ENCODE data around the gene WDR70. TPM values are rescaled to one million over a fixed set of nuclear protein-coding genes. Genes with fewer than 3 reads are reported as not detected.

WDR70 gene
- total RNA-seq, 1 experiment from 2014 or later, result 35.0 TPM

DNA sequence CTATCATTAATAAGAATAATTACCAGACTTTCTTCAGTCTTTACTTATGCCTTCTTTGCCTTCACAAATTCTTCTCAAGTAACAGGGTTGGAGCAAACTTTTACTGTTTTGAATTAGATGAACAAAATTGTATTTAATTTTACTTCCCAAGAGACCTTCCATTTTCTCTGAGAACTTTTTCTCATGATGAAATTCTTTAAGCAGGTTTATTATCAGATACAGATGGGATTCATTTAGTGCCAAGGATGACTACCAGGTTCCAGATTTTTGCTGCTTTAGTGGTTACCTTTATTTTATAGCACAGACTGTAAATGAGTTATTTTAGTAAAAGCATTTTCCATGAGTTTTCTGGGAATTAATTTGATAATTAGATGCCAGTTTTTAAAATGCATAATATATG, 335.6 kb downstream of the WDR70 start:
- peaks cover 12% of the 10 kb centered on the region for H3K4me1 Mint-ChIP-seq
- ATAC-seq, result no peak
- ChIA-PET POLR2A (no interaction called here), CTCF (no interaction called here)
- TF ChIP-seq, protein P1, sequence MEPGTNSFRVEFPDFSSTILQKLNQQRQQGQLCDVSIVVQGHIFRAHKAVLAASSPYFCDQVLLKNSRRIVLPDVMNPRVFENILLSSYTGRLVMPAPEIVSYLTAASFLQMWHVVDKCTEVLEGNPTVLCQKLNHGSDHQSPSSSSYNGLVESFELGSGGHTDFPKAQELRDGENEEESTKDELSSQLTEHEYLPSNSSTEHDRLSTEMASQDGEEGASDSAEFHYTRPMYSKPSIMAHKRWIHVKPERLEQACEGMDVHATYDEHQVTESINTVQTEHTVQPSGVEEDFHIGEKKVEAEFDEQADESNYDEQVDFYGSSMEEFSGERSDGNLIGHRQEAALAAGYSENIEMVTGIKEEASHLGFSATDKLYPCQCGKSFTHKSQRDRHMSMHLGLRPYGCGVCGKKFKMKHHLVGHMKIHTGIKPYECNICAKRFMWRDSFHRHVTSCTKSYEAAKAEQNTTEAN (CRISPR knock-in tag; IDR thresholded peaks at IDR 0.05), result no peak
- TF ChIP-seq ZNF232 (CRISPR knock-in tag; IDR thresholded peaks at IDR 0.05) (no peak), ZNF138 (CRISPR knock-in tag; conservative IDR thresholded peaks at IDR 0.05) (no peak), FOXJ3 (CRISPR knock-in tag; IDR thresholded peaks at IDR 0.05; ENCODE audit: borderline replicate concordance) (no peak)
- TF ChIP-seq, protein P2, sequence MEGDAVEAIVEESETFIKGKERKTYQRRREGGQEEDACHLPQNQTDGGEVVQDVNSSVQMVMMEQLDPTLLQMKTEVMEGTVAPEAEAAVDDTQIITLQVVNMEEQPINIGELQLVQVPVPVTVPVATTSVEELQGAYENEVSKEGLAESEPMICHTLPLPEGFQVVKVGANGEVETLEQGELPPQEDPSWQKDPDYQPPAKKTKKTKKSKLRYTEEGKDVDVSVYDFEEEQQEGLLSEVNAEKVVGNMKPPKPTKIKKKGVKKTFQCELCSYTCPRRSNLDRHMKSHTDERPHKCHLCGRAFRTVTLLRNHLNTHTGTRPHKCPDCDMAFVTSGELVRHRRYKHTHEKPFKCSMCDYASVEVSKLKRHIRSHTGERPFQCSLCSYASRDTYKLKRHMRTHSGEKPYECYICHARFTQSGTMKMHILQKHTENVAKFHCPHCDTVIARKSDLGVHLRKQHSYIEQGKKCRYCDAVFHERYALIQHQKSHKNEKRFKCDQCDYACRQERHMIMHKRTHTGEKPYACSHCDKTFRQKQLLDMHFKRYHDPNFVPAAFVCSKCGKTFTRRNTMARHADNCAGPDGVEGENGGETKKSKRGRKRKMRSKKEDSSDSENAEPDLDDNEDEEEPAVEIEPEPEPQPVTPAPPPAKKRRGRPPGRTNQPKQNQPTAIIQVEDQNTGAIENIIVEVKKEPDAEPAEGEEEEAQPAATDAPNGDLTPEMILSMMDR (IDR thresholded peaks at IDR 0.05), result no peak
- TF ChIP-seq, protein P3, sequence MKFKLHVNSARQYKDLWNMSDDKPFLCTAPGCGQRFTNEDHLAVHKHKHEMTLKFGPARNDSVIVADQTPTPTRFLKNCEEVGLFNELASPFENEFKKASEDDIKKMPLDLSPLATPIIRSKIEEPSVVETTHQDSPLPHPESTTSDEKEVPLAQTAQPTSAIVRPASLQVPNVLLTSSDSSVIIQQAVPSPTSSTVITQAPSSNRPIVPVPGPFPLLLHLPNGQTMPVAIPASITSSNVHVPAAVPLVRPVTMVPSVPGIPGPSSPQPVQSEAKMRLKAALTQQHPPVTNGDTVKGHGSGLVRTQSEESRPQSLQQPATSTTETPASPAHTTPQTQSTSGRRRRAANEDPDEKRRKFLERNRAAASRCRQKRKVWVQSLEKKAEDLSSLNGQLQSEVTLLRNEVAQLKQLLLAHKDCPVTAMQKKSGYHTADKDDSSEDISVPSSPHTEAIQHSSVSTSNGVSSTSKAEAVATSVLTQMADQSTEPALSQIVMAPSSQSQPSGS (CRISPR knock-in tag; IDR thresholded peaks at IDR 0.05; ENCODE audit: borderline replicate concordance, low read depth), result no peak
- no peaks in the 10 kb centered on the region for H3K27me3 Mint-ChIP-seq (ENCODE audit: low read depth)
- H3K36me3 Mint-ChIP-seq, result no peaks in the 10 kb centered on the region
- no peaks in the 10 kb centered on the region for H3K9me3 Mint-ChIP-seq
- H3K27ac Mint-ChIP-seq, result no peak overlapping the region
- no peak for DNase-seq (ENCODE audit: low spot score)
- H3K4me3 Mint-ChIP-seq, result no peak overlapping the region

DNA sequence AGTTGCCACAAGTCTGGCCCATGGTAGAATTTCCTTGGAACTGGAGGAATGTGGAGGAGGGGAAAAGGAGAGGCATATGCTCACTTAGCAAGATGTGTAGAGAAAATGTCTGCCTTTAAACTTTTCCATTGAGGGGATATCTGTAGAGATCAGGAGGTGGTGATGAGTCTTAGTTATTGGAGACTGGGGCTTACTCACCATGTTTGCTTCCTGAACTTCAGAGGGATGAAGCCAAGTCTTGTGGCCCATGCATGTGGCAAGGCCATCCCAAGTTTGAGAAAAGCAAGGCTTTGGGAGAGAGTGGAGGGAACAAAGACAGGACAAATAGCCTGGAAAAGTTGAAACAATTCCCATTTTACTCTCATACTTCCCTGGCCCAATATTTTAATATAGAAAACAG, 336.2 kb downstream of the WDR70 start:
- H3K27ac Mint-ChIP-seq, result no peak overlapping the region
- no peak for ATAC-seq
- no peak for DNase-seq (ENCODE audit: low spot score)
- peaks cover 13% of the 10 kb centered on the region for H3K4me1 Mint-ChIP-seq
- H3K9me3 Mint-ChIP-seq, result no peaks in the 10 kb centered on the region
- POLR2A ChIA-PET, result no interaction called here
- no peaks in the 10 kb centered on the region for H3K36me3 Mint-ChIP-seq
- CTCF ChIA-PET, result no interaction called here
- no peaks in the 10 kb centered on the region for H3K27me3 Mint-ChIP-seq (ENCODE audit: low read depth)
- no peak overlapping the region for H3K4me3 Mint-ChIP-seq
- no peak for TF ChIP-seq HMGA2 (CRISPR knock-in tag; IDR thresholded peaks at IDR 0.05)
- TF ChIP-seq, protein P4, sequence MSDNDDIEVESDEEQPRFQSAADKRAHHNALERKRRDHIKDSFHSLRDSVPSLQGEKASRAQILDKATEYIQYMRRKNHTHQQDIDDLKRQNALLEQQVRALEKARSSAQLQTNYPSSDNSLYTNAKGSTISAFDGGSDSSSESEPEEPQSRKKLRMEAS (CRISPR knock-in tag; IDR thresholded peaks at IDR 0.05), result no peak
- TF ChIP-seq, protein P5, sequence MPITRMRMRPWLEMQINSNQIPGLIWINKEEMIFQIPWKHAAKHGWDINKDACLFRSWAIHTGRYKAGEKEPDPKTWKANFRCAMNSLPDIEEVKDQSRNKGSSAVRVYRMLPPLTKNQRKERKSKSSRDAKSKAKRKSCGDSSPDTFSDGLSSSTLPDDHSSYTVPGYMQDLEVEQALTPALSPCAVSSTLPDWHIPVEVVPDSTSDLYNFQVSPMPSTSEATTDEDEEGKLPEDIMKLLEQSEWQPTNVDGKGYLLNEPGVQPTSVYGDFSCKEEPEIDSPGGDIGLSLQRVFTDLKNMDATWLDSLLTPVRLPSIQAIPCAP (CRISPR knock-in tag; IDR thresholded peaks at IDR 0.05), result no peak
- TF ChIP-seq ELF4 (CRISPR knock-in tag; IDR thresholded peaks at IDR 0.05; ENCODE audit: low read depth), result no peak
- no peak for TF ChIP-seq GABPB1 (CRISPR knock-in tag; IDR thresholded peaks at IDR 0.05)
- TF ChIP-seq, protein P6, sequence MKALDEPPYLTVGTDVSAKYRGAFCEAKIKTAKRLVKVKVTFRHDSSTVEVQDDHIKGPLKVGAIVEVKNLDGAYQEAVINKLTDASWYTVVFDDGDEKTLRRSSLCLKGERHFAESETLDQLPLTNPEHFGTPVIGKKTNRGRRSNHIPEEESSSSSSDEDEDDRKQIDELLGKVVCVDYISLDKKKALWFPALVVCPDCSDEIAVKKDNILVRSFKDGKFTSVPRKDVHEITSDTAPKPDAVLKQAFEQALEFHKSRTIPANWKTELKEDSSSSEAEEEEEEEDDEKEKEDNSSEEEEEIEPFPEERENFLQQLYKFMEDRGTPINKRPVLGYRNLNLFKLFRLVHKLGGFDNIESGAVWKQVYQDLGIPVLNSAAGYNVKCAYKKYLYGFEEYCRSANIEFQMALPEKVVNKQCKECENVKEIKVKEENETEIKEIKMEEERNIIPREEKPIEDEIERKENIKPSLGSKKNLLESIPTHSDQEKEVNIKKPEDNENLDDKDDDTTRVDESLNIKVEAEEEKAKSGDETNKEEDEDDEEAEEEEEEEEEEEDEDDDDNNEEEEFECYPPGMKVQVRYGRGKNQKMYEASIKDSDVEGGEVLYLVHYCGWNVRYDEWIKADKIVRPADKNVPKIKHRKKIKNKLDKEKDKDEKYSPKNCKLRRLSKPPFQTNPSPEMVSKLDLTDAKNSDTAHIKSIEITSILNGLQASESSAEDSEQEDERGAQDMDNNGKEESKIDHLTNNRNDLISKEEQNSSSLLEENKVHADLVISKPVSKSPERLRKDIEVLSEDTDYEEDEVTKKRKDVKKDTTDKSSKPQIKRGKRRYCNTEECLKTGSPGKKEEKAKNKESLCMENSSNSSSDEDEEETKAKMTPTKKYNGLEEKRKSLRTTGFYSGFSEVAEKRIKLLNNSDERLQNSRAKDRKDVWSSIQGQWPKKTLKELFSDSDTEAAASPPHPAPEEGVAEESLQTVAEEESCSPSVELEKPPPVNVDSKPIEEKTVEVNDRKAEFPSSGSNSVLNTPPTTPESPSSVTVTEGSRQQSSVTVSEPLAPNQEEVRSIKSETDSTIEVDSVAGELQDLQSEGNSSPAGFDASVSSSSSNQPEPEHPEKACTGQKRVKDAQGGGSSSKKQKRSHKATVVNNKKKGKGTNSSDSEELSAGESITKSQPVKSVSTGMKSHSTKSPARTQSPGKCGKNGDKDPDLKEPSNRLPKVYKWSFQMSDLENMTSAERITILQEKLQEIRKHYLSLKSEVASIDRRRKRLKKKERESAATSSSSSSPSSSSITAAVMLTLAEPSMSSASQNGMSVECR (CRISPR knock-in tag; IDR thresholded peaks at IDR 0.05; ENCODE audit: borderline replicate concordance), result no peak
- TF ChIP-seq, protein P7, sequence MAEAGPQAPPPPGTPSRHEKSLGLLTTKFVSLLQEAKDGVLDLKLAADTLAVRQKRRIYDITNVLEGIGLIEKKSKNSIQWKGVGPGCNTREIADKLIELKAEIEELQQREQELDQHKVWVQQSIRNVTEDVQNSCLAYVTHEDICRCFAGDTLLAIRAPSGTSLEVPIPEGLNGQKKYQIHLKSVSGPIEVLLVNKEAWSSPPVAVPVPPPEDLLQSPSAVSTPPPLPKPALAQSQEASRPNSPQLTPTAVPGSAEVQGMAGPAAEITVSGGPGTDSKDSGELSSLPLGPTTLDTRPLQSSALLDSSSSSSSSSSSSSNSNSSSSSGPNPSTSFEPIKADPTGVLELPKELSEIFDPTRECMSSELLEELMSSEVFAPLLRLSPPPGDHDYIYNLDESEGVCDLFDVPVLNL (CRISPR knock-in tag; IDR thresholded peaks at IDR 0.05; ENCODE audit: borderline replicate concordance, low read depth), result no peak
- TF ChIP-seq RELA (CRISPR knock-in tag; IDR thresholded peaks at IDR 0.05; ENCODE audit: borderline replicate concordance), result no peak
- no peak for TF ChIP-seq NFYB (CRISPR knock-in tag; conservative IDR thresholded peaks at IDR 0.05; ENCODE audit: low read depth)
- no peak for TF ChIP-seq EMX1 (CRISPR knock-in tag; IDR thresholded peaks at IDR 0.05)
- TF ChIP-seq GTF2I (CRISPR knock-in tag; conservative IDR thresholded peaks at IDR 0.05), result no peak
- TF ChIP-seq TEAD4 (CRISPR knock-in tag; IDR thresholded peaks at IDR 0.05), result no peak
- no peak for TF ChIP-seq ZNF671 (CRISPR knock-in tag; IDR thresholded peaks at IDR 0.05)
- TF ChIP-seq, protein P8, sequence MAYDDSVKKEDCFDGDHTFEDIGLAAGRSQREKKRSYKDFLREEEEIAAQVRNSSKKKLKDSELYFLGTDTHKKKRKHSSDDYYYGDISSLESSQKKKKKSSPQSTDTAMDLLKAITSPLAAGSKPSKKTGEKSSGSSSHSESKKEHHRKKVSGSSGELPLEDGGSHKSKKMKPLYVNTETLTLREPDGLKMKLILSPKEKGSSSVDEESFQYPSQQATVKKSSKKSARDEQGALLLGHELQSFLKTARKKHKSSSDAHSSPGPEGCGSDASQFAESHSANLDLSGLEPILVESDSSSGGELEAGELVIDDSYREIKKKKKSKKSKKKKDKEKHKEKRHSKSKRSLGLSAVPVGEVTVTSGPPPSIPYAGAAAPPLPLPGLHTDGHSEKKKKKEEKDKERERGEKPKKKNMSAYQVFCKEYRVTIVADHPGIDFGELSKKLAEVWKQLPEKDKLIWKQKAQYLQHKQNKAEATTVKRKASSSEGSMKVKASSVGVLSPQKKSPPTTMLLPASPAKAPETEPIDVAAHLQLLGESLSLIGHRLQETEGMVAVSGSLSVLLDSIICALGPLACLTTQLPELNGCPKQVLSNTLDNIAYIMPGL (CRISPR knock-in tag; IDR thresholded peaks at IDR 0.05), result no peak

Measured in WTC11 (cell line).